Stimulated activated CD8-positive, alpha-beta memory T cell treated with anti-CD3 and anti-CD28 coated beads, Interleukin-4, amount 100 ng/mL, for 1 hour (primary cell): ENCODE data around the gene ECSIT.
A peak's percentile ranks its signal among the peaks of the same experiment; 100 is the strongest.

ENCODE experiments used
- DNase-seq, 2 donors: peaks; one replicate each; pipeline ENCODE4 v3.0.0-alpha.2; 2020; ENCODE audit warnings: low read depth in 2 of 2, low spot score in 1 of 2

The ECSIT gene

DNA sequence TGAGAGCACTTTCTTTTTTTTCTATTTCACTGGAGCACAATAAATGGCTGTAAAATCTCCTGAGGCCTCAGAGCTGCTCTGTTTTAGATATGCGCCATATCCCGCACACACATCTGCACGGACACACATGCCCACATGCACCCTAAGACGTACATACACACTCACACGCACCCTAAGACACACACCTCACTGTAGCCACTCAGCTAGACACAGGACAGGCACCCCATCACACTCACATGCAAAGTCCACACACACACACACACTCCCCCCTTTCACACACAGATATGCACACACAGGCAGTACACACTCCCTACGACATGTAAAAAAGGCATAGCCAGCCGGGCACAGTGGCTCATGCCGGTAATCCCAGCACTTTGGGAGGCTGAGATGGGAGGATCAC is 21.3 kb upstream of the ECSIT start:
- DNase-seq: no peak

DNA sequence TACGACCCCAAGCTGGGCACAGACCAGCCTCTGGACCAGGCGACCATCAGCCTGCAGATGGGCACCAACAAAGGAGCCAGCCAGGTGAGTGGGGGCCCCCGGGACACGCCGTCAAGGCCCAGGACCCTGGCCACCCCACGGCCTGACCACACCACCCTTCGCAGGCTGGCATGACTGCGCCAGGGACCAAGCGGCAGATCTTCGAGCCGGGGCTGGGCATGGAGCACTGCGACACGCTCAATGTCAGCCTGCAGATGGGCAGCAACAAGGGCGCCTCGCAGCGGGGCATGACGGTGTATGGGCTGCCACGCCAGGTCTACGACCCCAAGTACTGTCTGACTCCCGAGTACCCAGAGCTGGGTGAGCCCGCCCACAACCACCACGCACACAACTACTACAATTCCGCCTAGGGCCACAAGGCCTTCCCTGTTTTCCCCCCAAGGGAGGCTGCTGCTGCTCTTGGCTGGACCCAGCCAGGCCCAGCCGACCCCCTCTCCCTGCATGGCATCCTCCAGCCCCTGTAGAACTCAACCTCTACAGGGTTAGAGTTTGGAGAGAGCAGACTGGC is 20.5 kb upstream of the ECSIT start:
- no peak for DNase-seq

- no peak for DNase-seq
Observed at GRCh38 chr19:11547929-11548700, 19.2 kb upstream of the ECSIT start.

GRCh38 chr19:11541238-11541637 is 12.3 kb upstream of the ECSIT start:
- no peak for DNase-seq

- no peak for DNase-seq
Observed at GRCh38 chr19:11540645-11541044, 11.7 kb upstream of the ECSIT start.

DNA sequence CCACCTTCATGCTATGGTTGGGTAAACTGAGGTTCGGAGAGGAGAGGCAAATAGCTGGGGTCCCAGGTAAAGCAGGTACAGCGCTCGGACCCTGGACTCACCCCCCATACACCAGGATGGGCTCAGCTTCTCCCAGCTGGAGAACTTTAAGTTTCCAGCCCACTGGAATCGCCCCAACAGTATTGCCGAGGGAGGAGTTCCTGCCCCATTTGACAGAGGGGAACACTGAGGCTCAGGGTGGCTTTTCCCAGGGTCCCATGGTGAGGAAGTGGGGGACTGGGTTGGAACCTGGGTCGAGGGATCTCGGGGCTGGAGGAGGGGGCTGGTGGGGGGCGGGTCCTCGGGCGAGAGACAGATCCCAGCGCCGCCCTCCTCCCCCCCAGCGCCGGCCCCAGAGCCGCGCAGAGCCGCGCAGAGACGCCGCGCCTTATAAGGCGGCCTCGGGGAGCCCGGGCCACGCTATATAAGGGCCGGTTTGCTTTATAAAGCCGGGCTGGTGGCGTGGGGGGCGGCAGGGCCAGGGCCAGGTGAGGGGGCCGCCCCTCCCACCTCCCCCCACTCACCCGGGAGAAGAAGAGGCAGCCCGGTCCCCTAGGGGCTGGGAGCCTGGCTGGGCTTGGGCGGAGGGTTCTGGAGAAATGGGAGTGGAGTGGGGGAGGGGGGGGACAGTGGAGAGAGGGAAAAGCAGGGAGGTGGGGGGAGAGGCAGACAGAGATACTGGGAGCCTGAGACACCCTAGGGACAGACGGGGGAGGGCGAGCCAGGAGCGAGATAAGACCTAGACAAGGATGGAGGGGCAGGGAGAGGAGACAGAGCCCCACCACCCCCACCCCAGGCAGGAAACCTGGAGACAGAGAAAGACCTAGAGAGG is 10.8 kb upstream of the ECSIT start:
- no peak for DNase-seq

DNA sequence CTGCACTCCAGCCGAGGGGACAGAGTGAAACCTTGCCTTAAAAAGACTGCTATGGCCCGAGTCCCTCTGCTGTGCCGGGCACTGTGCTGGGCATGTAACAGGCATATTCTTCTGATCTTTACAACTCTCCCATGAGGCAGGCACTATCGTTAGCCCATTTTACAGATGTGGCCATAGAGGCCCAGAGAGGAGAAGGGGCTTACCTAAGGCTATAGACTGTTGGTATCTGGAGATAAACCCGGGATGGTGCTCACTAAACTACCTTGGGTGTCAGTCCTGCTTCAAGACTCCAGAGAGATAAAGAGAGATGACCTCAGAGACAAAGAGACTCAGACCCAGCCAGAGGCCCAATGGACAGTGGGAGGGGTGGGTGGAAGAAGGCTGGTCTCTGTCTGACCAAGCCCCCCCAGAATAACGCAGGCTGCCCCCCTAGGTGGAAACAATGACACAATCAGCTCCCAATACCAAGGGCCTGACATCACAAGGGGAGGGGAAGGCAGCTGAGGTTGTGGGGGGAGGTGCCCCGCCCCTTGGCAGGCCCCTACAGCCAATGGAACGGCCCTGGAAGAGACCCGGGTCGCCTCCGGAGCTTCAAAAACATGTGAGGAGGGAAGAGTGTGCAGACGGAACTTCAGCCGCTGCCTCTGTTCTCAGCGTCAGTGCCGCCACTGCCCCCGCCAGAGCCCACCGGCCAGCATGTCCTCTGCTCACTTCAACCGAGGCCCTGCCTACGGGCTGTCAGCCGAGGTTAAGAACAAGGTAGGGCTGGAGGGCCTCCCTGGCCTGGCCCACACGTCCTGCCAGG is 9.5 kb upstream of the ECSIT start, which contains the start of gene CNN1:
Gene CNN1 (plus strand): TSS at position 620 of the 805 bp plus-strand sequence. CDS start 77 bp downstream, at position 697.
- no peak for DNase-seq

GRCh38 chr19:11535792-11536595 is 7.1 kb upstream of the ECSIT start:
- DNase-seq: peak; percentile 57 to 64

GRCh38 chr19:11534948-11535347 is 6.0 kb upstream of the ECSIT start:
- DNase-seq: no peak

DNA sequence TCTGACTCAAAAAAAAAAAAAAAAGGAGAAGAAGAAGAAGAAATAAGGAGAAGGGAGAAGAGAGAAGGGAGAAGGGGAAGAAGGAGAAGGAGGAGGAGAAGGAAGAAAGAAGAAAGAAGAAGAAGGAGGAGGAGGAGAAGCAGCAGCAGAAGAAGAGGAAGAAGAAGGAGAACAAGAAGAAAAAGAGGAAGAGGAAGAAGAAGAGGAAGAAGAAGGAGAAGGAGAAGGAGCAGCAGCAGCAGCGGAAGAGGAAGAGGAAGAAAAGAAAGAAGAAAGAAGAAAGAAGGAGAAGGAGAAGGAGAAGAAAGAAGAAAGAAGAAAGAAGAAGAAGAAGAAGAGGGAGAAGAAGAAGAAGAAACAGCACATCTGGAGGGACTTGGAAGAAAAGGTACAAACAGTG is 5.6 kb upstream of the ECSIT start:
- DNase-seq: no peak

DNA sequence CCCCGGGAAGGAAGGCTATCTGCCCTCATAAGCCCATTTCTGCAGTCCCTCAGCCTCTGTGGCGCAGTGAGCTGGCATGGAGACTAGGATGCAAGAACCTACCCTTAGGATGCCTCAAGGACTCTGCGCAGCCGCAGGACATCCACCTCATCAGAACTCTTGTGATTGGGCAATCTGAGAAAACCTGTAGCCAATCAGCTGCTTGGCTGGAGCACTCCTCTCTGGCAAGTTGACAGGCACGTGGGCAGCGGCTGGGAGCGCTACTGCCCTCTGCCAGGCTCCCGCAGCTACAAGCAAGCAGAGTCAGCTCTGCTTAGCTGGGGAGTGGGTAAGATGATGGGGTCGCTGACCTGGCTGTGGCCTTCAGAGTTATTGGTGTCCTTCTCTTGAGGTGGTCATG is 1.5 kb upstream of the ECSIT start:
- no peak for DNase-seq

DNA sequence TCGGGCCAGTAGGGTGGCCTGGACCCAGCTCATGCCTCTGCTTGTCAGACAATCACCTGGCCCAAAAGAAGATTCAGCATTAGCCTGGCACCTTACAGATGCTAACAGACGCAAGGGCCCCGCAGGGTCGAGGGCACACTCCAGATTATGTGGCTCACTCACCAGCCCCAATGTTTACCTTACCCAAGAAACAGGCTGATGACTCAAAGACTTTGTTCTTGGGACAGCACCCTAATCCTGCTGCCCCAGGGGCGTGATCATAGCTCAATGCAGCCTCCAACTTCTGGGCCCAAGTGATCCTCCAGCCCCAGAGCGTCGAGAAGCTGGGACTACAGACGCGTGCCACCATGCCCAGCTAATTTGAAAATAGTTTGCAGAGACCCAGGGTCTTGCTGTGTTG is 9.8 kb downstream of the ECSIT start:
- no peak for DNase-seq

DNA sequence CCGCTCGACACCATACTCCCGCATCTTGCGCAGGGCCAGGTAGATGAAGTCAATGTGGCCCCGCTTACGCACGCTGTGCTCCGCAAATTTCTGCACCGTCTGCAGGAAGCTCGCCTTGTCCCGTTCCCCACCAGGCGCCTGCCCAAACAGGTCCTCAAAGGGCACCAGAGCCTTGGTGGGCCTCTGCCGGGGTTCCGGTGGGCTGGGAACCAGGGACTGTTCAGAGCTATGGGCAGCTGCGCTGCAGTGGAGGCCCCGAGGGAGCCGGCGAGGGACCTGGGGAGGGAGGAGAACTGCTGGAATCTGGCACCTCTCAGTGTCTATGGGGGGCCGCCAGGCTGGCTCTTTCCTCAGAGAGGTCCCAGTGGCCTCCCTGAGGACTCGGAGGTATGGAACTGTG is 15.0 kb downstream of the ECSIT start:
- no peak for DNase-seq

- no peak for DNase-seq
Observed at GRCh38 chr19:11510444-11510843, 18.5 kb downstream of the ECSIT start.

DNA sequence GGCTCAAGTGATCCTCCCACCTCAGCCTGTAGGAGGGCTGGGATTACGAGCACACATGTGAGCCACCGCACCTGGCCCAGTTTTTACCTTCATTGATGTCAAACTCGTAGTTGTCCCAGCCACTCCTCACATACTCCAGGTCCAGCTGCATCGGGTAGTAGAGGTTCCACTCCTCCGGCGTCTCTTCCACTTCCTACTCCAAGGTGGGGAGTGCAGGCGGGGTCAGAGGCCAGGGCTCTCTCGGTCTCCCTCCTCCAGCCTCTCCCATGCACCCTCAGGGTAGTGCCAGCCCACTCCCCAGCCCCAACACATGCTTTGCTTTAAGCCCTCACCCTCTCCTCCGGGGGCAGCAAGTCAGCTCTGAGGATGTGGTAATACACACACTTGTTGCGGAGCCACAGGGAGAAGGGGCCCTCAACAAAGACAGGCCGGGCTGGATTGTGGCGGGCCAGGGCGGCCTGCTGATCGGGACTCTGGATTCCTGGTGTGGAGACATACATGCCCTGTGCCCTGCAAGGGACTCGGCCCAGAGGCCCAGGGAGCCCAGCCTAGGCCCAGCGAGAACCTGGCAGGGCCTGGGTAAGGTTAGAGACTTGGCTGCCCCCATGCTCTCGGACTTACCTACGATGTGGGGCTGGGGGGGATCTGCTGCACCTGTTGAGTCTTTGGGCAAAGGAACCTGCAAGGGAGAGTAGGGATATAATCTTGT is 21.4 kb downstream of the ECSIT start:
- DNase-seq: no peak

DNA sequence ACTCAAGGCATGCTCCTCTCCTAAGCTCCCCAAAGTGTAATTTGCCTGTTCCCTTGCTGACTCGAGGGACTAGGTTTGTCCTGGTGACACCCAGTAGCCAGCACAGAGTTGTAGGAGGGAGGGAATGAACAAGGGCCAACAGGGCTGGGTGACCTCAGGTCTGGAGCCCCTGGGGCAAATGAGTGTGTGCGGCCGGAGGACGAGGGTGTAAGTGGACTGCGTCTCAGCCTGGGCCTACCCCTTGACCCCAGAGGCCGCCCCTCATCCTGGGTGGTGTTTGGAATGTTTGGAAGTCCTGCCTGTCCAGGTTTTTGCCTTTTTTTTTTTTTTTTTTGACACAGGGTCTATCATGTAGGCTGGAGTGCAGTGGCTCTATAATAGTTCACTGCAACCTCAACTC is 22.0 kb downstream of the ECSIT start:
- DNase-seq: no peak

GRCh38 chr19:11506101-11506555 is 22.8 kb downstream of the ECSIT start:
- DNase-seq: no peak

DNA sequence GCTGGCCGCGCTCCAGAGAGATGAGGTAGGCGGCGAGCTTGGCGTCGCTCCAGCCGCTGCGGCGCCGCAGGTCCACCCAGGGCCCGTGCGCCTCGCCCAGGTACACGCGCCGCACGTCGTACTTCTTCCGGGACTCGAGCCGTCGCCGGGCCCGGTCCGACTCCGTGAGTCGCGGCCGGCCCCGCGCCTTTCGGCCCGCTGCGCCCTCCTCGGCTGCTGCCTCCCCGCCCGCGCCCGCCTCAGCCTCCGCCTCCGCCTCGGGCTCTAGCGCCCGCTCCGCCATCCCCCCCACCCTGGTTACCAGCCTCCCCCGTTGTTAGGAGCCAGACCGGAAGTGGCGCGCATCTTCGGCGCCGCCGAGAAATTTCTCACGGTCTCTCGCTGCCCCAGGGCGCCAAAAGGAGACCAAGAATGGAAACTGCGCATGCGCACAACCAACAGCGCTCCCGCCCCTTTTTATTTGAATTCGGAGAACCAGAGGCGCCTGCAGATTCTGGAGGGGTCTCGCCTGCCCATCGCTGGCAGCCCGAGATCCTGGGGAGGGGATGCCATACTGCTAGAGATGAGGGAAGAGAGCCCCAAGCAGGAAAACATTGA is 23.3 kb downstream of the ECSIT start, which contains the start of gene ZNF653:
Gene ZNF653 (minus strand): TSS at position 336 of the 597 bp plus-strand sequence. CDS start 53 bp downstream, at position 283.
- peak; percentile 90 to 93 for DNase-seq

DNA sequence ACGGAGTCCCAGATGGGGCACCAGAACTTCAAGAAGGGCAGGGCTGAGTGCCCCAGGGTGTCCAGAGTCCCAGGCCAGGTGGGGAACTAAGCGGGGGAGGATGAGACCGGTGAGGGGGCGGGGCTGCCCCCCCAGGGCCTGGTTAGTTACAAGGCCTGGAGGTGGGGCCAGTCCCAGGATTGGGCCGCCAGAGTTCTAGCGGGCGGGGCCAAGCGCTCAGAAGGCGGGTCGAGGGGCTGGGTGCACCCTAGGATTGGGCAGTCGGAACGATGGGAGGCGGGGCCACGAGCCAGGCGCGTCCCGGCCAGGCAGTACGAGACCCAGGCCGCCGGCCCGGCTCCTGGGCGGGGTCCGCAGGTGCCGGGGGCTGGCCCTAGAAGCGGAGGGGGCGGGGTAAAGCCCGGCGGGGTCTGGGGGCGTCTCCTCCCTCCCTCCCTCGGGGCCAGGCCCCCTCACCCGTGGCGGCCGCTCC is 23.9 kb downstream of the ECSIT start:
- DNase-seq: peak; percentile 85 to 94
